NCI-H226 (cell line): ENCODE measurements around the gene NUP50.
A peak's percentile ranks its signal among the peaks of the same experiment; 100 is the strongest.
"Not testable (repeated sequence)": the region's sequence is repeated elsewhere in the genome, so short reads cannot be mapped to it uniquely, and the experiment has no call there.

ENCODE experiments used
- DNase-seq: peaks from one replicate; pipeline ENCODE4 v3.0.0-alpha.2; 2015

The NUP50 gene

GRCh38 chr22:45162531-45162930 is 1.2 kb upstream of the NUP50 start:
- DNase-seq = no peak

GRCh38 chr22:45163099-45163450 is 650 bp upstream of the NUP50 start:
- no peak for DNase-seq

- no peak for DNase-seq
Measured at GRCh38 chr22:45164270-45165088, 754 bp downstream of the NUP50 start.

GRCh38 chr22:45166932-45167331 is 3.2 kb downstream of the NUP50 start:
- no peak for DNase-seq

- DNase-seq = peak; percentile 57
Measured at GRCh38 chr22:45169591-45170466, 6.1 kb downstream of the NUP50 start.

- no peak for DNase-seq
Measured at GRCh38 chr22:45171830-45172229, 8.1 kb downstream of the NUP50 start.

- no peak for DNase-seq
Measured at GRCh38 chr22:45172881-45173585, 9.3 kb downstream of the NUP50 start.

- no peak for DNase-seq
Measured at GRCh38 chr22:45179276-45180049, 15.7 kb downstream of the NUP50 start.

- no peak for DNase-seq
Measured at GRCh38 chr22:45180146-45180679, 16.5 kb downstream of the NUP50 start.

- DNase-seq = no peak
Measured at GRCh38 chr22:45181240-45181639, 17.5 kb downstream of the NUP50 start.

GRCh38 chr22:45181766-45182165 is 18.0 kb downstream of the NUP50 start:
- no peak for DNase-seq

GRCh38 chr22:45183974-45184373 is 20.2 kb downstream of the NUP50 start:
- DNase-seq = no peak

- no peak for DNase-seq
Measured at GRCh38 chr22:45185718-45186514, 22.2 kb downstream of the NUP50 start.

GRCh38 chr22:45187891-45188290 is 24.2 kb downstream of the NUP50 start:
- DNase-seq = no peak

GRCh38 chr22:45188779-45189178 is 25.1 kb downstream of the NUP50 start:
- no peak for DNase-seq

GRCh38 chr22:45190202-45190872 is 26.6 kb downstream of the NUP50 start:
- DNase-seq = no peak

GRCh38 chr22:45191746-45192145 is 28.0 kb downstream of the NUP50 start:
- not testable (repeated sequence) for DNase-seq

- DNase-seq = no peak
Measured at GRCh38 chr22:45192701-45193187, 29.0 kb downstream of the NUP50 start.

GRCh38 chr22:45194686-45195085 is 31.0 kb downstream of the NUP50 start:
- DNase-seq = no peak

GRCh38 chr22:45195616-45196015 is 31.9 kb downstream of the NUP50 start:
- no peak for DNase-seq

GRCh38 chr22:45196308-45196707 is 32.6 kb downstream of the NUP50 start:
- no peak for DNase-seq
